ENCODE data around the gene CACNA2D4.

CACNA2D4 gene

DNA sequence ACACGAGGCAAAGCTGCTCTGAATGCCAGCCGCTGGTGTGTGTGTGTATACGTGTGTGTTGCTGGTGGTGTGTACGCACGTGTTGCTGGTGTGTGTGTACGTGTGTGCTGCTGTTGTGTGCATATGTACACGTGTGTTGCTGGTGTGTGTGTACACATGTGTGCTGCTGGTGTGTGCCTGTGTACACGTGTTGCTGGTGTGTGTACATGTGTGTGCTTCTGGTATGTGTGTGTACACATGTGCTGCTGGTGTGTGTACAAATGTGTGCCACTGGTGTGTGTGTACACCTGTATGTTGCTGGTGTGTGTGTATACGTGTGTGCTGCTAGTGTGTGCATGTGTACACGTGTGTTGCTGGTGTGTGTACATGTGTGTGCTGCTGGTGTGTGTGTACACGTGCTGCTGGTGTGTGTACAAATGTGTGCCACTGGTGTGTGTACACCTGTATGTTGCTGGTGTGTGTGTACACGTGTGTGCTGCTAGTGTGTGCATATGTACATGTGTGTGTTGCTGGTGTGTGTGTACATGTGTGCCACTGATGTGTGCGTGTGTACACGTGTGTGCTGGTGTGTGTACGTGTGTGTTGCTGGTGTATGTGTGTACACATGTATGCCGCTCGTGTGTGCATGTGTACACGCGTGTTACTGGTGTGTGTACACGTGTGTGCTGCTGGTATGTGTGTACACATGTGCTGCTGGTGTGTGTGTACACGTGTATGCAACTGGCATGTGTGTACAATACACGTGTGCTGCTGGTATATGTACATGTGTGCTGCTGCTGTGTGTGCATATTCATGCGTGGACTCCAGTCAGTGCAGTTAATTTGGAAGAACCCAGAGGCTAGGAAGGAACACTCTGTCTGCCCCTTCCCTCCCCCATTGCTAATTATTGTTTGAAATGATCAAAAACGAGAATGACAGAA, 47.2 kb downstream of the CACNA2D4 start:
- DNase-seq (ENCODE audit: low spot score) = no peak

DNA sequence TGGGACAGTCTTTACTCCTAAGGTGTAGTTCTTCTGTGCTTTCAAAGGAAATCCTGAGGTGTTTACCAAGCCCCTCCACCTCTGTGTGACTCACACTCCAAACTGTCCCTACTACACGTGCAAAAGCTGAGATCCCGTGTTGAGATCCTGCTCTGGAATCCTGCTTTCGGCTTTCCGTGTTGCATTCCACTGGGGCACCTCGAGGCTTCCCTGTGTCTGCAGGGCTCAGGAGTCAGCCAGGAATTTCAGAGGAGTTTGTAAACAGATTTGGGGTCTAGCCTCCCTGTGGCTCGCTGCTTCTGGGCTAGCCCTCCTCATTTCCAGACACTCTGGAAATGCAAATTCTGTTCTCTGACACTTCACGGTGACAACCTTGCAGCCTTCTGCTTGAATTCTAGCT, 48.4 kb downstream of the CACNA2D4 start:
- no peak for DNase-seq (ENCODE audit: low spot score)

DNA sequence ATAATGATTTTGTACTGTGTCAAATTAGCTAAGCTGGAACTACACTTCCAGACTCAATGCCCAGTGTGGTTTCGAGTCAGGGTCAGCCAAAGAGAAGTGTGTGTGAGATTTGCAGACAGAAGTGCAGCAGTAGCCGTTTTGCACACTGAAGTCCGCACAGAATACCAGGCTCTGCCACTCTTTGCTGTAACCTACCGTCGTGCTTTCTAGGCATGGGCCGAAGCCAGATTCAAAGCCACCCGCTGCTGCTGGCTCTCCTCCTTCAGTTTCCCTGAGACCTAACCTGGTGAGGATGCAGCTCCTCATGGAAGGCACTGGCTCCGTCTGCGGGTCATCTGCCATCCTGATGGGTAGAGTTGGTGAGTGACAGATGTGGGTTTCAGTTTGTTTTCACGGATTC, 49.3 kb downstream of the CACNA2D4 start:
- DNase-seq (ENCODE audit: low spot score) = no peak

DNA sequence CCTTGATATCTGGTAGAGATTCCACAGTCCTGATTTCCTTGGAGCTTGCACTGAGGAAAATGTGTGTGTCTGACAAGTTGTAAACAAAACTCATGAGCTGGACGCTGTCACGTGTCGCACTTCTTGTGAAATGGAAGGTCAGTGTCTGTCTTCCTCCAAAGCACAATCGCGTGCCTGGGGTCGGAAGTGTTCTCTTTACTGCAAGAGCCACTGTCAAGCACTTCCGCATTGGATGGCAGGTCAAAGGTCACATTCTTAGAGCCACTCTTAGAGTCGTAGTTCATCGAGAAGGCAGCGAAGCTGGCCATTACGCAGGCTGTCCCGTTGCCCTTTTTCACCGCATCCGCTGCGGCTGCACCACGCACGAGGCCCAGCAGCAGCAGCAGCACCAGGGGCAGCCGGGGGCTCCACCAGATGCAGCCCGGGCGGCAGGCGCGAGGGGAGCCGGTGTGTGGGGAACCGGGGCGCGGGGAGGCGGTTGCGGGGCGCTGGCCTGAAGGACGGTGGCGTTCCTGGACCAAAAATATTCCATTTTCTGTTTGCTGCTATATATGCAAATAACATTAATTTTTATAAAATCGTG, 53.1 kb downstream of the CACNA2D4 start:
- DNase-seq (ENCODE audit: low spot score) = no peak

DNA sequence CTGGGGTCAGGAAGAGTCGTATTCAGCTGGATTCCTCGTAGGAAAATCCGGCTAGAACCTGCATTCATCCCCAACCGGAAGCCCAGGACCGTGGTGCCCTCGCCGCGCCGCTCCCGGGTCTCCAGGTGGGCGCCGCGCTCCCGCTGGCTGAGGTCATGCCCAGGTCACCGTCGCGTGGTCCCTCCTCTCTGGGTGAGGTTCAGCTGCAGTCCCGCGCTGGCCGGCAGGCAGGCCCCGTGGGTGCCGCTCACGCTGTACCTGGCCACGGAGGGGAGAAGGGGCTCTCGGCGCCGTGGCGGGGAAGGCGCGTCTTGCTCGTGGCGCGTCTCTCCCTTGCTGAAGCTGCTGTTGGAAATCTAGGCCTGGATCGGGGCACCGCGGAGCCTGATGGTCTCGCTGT, 53.6 kb downstream of the CACNA2D4 start:
- no peak for DNase-seq (ENCODE audit: low spot score)

DNA sequence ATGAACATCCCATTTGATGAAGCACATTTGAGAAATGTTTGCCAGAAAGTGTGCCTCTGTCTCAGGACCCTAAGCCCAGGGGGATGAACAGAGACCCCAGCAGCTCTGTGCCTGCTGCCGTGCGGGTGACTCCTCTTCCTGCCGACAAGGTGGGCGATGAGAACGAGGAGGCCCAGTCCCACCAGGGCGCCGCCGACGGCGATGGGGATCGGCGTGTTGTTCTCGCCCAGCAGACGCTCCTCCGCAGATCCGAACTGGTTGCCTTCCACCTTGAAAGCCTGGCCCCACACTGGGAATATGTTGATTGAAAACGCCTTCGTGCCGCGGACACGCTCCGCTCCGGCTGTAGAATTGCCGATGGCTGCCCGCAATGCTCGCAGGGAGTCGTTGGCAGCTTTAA, 54.0 kb downstream of the CACNA2D4 start:
- no peak for DNase-seq (ENCODE audit: low spot score)

DNA sequence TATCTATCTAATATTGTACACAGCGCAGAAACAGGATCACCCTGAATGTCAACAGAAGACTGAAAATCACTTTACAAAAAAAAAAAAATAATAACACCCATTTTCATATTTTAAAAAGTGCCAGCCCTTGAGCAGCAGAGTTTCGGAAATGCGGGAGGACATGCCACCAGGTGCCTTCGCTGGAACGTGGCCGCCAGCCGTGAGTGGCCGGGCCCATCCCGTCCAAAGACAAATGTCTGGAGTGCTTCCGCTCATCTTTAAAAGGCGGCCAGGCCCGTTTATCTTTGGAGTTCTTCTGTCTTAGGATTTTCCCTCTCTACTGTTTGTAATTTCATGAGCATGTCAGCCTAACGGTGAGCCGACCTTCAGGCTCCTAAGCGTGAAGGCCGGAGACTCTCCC, 54.6 kb downstream of the CACNA2D4 start:
- DNase-seq (ENCODE audit: low spot score) = no peak

DNA sequence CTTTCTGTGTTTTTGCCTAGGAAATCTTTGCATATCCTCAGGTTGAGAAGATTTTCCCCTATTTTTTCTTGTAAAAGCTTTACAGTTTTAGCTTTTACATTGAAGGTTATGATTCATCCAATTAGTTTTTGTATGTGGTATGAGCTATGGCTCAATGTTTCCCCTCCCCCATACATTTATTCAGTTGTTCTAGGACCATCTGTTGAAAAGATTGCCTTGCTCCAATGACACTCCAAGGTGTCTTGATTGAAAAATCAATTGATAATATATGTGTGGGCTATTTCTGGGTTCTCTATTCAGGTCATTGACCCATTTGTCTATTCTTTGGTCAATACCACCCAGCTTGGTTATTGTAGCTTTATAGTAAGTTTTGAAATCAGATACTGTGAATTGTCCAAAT, 55.5 kb downstream of the CACNA2D4 start:
- no peak for DNase-seq (ENCODE audit: low spot score)

DNA sequence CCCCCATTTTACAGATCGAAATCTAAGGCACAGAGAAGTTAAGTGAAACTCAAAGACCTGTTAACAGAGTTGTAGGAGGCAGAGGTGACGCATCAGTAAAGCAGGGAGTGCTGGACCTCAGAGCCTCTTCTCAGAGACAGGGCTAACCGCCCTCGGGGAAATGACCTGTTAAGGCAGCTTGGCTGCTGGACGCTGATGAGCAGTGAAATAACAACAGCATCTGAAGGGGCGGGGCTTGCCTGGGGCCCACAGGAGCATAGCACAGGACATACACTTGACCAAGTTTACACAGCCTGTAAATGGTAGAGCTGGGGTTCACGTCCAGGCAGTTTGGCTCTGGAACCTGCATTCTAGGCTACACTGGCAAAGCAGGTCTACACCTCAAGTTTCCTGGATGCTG, 58.8 kb downstream of the CACNA2D4 start:
- DNase-seq (ENCODE audit: low spot score) = no peak

DNA sequence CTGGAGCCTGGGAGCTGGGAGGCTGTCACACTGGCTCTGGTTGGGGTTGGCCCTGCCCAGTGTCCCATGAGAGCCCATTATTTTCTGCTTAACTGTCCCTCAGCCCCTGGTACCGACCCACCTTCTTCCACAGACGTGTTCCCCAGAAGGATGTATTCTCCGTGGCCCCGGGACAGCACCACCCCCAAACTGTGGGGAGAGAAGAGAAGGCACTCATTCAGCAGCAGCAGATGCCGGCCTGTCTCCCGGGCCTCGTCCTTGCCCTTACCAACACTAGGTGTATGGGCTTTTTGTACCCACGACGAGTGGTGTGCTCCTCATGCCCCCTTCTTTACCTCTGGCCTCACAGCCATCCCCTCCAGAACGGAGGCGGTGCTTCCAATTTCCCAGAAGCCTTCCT, 60.0 kb downstream of the CACNA2D4 start:
- DNase-seq (ENCODE audit: low spot score) = no peak

DNA sequence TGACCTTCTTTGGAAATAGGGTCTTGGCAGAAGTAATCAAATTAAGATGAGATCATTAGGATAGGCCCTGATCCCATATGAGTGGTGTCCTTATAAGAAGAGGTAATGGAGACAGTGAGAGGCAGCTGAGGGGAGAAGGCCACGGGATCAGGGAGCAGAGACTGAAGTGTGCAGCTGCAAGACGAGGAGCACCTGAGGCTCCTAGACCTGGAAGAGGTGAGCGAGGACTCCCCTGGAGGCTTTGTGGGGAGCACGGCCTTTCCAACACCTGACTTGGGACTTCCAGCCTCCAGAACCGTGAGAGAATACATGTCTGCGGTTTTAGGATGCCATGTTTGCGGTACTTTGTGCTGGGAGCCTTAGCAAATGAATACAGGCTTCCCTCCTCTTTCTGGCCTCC, 60.6 kb downstream of the CACNA2D4 start:
- no peak for DNase-seq (ENCODE audit: low spot score)

DNA sequence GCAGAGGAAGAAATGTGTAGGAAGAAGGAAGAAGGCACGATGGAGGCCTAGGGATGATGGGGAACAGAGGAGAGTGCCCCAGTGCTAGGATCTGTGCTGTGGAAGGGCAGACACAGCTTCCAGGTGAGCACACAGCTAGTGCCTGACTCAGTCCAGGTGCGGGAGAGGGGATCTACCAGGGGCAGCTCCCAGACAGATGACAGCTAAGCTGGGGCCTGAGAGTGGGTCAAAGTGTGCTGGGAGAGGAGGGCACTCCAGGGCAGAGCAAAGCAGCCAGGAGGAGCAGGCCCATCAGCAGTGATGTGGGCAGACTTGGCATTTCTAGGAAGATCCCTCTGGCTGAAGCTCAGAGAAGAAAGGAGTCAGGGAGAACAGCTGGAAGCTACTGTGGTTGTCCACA, 61.4 kb downstream of the CACNA2D4 start:
- no peak for DNase-seq (ENCODE audit: low spot score)

DNA sequence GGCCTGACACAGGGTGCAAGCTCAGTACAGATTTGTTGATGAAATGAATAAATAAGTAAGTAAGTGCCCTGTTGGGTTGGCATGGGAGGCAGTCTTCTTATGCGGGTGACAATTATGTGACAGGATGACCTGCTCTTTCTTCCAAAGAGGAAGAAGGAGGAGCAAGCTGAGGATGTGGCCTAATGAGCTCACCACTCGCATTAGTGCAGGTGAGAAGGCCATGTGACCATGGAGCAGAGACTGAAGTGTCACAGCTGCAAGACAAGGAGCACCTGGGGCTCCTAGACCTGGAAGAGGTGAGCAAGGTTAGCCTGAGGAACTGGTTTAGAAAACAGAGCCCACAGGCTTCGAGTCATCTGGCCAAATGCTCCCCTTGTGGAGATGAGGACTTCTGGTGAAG, 63.2 kb downstream of the CACNA2D4 start:
- DNase-seq (ENCODE audit: low spot score) = no peak

DNA sequence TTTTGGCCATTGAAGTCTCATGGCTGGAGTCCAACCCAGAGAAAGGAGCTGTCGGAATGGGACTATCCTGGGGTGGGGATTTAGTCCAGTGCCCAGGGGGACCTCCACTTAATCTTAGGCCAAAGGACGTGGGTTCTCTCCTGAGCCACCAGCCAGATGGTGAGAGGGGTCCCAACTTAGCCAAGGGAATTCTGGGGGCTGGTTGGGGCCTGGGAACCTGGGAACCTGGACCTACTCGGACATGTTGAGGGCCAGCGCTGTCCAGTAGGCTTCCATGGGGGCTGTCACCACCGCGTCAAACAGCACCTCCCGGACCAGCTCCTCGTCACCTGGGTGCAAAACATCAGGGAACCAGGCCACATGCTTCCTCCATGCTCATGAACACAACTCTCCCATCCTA, 64.7 kb downstream of the CACNA2D4 start:
- no peak for DNase-seq (ENCODE audit: low spot score)

DNA sequence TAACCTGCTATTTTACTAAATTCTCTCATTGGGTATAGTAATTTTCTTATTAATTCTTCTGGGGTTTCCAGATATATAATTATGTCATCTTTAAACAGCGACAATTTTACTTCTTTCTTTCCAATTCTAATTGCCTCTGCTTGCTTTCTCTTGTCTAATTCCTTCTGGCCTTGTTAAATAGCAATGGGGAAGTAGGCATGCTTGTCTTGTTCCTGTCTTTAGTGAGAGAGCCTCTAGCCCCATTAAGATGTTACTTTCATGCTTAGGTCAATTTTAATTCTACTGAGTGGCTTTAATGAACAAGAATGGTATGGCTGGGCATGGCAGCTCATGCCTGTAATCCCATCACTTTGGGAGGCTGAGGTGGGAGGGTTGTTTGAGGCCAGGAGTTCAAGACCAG, 66.4 kb downstream of the CACNA2D4 start:
- DNase-seq (ENCODE audit: low spot score) = no peak

DNA sequence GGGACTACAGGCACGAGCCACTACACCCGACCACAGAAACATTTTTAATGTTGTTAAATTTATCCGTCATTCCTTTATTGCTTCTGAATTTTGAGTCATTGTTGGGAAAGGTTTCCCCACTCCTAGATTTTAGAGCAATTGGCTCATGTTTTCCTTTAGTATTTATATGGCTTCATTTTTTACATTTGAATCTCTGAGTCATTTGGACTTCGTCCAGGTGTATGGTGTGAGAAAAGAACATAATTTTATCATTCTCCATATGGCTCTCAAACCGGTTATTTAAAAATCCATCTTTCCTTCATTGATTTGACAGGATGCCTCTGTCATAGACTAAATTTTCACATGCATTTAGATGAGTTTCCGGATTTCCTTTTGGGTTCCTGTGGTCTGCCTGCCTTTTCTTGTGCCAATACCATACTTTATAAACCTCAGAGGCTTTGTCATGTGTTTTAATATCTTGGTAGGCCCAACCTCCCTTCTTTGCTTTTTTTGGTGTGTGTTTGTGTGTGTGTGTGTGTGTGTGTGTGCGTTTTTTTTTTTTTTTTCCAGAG, 67.2 kb downstream of the CACNA2D4 start:
- no peak for DNase-seq (ENCODE audit: low spot score)

DNA sequence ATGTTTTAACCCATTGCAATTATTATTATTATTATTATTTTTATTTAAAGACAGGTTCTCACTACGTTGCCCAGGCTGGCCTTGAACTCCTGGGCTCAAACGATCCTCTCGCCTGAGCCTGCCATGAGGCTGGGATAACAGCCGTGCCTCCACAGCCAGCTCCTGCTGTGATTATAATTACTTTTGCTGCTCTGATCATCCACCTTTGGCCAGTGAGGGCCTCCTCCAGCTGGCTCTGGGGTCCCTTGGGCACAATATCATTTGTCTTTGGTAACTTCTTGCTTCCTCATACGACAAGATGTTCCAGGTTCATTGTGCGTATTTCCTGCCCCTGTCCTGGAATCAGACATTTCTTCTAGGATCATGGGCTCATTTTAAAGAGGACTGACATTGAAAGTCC, 69.7 kb downstream of the CACNA2D4 start:
- no peak for DNase-seq (ENCODE audit: low spot score)

DNA sequence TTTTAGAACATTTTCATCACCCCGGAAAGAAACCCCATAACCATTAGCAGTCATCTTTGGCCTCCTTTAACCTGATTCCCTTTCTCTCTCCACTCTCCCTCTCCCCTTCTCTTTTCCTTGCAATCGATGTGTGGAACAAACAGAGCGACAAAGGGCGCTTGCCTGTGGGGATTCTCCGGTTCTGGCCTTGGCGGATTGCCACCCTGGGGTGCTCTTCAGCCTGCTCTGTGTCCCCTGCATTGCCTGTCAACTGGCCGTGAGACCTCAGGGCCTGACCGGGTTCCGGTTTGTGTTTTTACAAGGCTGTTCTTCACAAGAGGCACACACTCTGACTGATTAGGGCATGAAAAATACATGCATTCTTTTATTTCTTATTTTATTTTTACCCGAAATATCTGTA, 70.3 kb downstream of the CACNA2D4 start:
- no peak for DNase-seq (ENCODE audit: low spot score)

DNA sequence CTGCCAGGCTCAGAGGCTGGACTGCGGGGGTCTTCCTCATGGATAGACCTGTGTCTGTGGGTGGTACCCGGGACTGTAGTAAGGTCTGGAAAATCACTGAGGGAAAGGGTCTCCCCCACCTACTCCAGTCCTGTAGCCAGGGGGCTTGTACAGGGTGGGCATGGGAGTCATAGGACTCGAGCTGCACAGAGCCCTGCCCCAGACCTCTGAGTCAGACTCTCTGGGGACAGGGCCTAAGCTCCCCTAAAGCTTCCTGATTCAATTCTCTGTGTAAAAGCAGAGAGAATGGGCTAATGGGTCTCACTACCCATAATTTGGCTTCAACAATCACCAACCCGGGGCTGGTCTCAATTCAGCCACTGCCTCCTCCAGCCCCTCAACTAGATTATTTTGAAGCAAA, 71.0 kb downstream of the CACNA2D4 start:
- DNase-seq (ENCODE audit: low spot score) = no peak

DNA sequence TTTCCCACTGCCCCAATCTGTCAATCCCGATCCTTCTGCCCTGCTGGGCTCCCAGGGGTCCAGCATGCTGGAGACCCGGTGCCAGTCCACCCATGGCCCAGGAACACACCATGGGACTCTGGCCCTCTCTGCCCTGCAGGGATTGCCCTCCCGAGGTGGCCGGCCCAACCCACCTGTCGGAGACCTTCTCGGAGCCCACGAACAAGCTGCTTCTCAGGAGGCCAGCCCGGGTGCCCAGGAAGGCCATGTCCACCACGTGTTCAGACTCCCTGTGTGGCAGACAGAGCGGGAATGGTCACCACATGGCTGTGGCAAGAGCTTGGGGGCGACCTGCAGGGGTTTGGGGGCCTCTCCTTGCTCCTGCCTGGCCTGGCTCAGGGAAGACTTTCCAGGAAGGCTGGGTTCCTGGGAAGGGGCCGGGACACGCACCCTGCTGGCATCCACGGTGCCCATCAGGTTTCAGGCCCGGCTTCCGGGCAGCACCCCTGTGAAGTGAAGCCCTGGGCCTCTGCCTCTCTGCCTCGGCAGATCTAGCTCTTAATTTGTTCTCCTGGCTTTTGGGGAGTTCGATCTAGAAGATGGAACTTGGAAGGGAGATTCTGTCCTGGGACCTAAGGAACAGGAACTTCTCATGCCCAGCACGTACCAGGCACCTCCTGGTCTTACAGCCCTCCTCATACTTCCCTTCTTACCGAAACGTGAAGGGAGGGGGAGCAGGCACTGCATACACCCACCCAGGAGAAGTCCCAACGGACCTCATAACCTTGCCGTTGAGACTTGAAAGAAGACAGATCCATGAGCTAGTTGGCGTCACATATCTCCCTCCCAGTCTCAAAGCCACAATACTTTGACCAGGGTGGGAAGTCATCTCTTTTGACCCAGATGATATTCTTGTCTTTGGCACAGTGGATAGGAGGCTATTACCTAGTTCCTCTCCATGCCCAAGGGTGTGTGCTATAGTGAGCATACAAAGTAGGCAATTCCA, 71.7 kb downstream of the CACNA2D4 start:
- no peak for DNase-seq (ENCODE audit: low spot score)

DNA sequence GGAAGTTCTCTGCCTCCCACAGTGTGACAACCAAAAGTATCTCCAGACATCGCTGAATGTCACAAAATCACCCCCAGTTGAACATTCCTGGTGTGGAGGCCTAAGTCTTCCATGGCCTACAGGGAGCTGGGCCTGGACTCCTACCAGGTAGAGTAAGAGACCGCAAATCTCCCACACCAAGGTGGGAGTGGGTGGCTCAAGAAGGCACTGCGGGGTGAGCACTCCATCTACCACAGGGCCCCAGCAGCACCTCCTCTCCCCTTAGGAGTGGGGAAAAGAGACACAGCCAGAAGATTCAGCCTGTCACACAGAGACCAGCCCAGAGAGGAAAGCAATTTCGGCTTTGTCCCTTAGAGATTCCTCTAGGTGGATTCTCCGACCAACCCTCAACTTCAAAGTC, 72.6 kb downstream of the CACNA2D4 start:
- DNase-seq (ENCODE audit: low spot score) = no peak

DNA sequence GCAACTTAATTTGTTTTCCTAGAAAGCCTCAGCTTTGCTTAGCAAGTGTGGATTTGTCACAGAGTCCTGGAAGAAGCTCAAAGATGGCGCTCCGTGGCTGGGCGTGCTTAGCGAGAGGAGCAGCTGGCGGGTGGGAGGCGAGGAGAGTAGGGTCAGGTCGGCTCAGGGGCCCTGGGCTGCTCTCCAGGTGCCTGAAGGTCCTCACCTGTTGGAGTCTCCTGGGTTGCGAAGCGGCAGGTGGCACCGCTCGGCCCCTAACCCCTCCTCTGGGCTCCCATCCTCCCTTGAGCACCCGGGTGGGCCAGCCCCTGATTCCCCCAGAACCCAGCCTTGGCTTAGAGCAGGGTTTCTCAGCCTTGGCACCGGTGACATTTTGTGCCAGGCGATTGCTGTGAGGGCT, 73.0 kb downstream of the CACNA2D4 start:
- no peak for DNase-seq (ENCODE audit: low spot score)
